GM19351 (cell line): ENCODE data around the gene EEF2K.
A peak's percentile ranks its signal among the peaks of the same experiment; 100 is the strongest.
"Not testable (repeated sequence)": the region's sequence is repeated elsewhere in the genome, so short reads cannot be mapped to it uniquely, and the experiment has no call there.

Experiments
- ATAC-seq: cut with Tn5 transposase; IDR thresholded peaks from one replicate; pipeline ENCODE4 v1.9.1; 2021; ENCODE audit warnings: mild to moderate bottlenecking, moderate library complexity; ENCODE audit not compliant: unreplicated experiment

The EEF2K gene

DNA sequence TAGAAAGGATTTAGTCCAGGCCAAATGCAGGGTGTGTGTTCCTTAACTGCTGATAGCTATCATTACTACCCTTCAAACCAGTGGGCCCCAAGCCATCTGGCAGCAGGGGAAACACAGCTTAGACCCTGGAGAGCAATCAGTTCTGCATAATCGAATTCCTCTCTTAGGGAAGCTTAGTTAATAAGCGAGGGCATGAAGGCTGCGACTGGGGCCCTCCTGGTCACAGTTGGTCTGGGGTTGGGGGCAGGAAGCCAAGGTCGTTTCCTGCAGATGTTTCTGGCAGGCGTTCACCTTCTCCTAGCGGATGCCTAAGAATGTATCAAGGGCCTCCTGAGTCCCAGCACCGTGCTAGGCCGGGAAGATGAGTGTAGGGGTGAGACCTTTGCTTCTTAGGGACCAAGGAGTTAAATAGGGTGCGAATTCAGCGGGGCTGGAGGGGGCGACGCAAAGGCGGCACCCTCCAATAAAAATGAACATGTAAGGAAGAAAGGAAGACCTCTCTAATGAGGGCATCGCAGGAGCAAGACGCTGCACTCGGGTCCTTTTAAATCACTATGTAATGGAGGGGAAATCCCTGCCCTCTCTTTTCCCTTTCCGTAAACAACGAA lies 16.5 kb upstream of the EEF2K start:
- no peak for ATAC-seq

- ATAC-seq = peak; percentile 58
Measured at GRCh38 chr16:22190081-22190775, 15.8 kb upstream of the EEF2K start.

DNA sequence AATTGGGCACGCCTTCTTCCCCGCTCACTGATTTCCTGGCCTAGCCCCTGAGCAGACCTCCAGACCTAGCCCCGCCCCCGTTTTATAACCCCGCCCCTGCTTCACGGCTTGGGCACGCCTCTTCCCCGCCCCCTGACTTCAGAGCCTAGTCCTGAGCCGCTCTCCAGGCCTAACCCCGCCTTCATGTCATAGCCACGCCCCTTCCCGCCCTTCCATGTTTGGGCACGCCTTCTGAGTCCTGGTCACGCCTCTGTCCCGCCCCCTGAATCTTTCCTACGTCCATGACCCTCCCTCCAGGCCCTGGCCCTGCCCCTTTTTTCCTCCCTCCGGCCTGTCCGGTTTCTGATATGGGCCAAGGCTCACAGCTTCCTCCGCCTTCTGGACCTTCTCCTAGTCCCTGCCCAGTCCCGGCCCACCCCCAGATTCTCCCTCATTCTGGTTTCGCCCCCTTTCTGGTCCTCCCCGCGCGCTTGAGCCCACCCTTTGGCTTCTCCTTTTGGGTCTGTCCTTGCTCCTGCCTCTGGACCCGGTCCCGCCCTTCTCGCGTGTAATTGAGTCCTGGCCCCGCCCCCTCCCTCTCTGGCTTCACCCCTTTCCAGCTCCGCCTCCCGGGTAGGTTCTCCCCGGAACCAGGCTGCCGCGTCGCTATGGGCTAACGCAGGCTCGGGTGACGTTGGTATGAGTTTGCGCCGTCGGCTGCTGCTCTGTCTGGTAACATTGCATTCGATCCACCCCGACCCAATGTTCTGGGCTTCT lies 15.1 kb upstream of the EEF2K start:
- ATAC-seq = peak; percentile 38

DNA sequence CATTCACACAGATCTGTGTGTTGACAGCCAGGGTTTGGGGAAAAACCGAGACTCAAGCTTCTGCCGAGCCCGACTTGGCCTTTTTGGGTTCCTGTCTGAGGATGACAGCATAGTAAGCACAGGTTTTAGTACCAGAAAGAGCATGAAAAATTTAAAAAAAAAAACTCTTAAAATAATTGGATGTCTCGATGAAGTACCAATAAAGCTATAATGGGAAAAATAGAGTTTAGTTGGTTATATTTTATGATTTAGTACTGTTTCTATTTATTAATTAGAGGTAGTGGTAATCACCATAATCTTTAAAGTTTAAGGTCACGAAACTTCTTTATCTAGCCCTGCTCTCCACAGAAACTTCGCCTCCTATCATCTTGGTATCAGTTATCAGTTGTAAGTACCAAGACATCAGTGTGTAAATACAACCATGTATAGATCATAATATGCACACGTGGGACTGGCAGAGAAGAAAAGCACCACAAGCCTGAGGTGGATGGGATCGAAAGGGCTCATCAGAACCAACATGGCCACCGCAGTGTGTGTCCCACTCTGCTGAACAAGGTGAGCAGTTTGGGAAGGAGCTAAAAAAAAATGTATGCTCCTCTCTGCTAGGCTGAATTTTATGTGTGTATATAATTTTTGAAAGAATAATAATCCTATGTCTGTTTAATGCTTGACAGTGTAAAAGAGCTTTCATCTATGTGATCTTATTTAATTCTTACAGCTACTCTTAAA lies 14.4 kb upstream of the EEF2K start:
- no peak for ATAC-seq

- peak; percentile 23 for ATAC-seq
Measured at GRCh38 chr16:22192261-22193062, 13.6 kb upstream of the EEF2K start.

- no peak for ATAC-seq
Measured at GRCh38 chr16:22193063-22193411, 13.0 kb upstream of the EEF2K start.

GRCh38 chr16:22194707-22195444 lies 11.2 kb upstream of the EEF2K start:
- ATAC-seq = no peak

DNA sequence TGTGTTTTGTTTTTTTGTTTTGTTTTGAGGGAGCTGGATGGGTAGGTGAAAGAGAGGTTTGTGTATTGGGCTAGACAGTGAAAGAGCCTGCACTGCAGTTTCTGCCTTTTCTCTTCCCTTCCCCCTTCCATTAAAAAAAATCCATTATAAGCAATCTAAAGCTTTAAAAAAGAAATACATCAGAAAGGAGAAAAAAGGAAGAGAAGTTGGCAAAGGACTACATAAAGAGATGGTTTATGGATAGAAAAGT lies 10.7 kb upstream of the EEF2K start:
- no peak for ATAC-seq

- no peak for ATAC-seq
Measured at GRCh38 chr16:22195695-22196558, 10.2 kb upstream of the EEF2K start.

GRCh38 chr16:22196559-22197168 lies 9.4 kb upstream of the EEF2K start:
- ATAC-seq = not testable (repeated sequence)

- ATAC-seq = no peak
Measured at GRCh38 chr16:22198547-22199293, 7.4 kb upstream of the EEF2K start.

GRCh38 chr16:22202261-22202637 lies 3.8 kb upstream of the EEF2K start:
- ATAC-seq = no peak

- no peak for ATAC-seq
Measured at GRCh38 chr16:22203091-22203490, 3.0 kb upstream of the EEF2K start.

DNA sequence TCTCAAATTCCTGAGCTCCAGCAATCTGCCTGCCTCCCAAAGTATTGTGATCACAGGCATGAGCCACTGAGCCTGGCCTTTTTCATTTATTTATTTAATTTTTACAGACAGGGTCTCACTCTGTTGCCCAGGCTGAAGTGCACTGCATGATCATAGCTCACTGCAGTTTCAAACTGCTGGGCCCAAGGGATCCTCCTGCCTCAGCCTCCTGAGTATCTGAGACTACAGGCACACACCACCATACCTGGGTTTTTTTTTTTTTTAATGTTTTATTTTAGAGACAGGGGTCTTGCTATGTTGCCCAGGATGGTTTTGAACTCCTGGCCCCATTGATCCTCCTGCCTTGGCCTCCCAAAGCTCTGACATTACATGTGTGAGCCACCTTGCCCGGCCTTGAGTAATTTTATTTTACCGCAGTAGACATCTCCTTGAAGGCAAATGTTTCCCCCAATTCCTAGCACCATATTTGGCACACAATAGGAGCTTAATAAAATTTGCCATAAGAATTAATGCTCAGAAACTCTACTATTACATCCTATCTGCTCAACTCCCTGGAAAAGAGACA lies 1.9 kb upstream of the EEF2K start:
- ATAC-seq = no peak

- no peak for ATAC-seq
Measured at GRCh38 chr16:22205577-22206012, 483 bp upstream of the EEF2K start.

GRCh38 chr16:22206842-22207714 lies 1.0 kb downstream of the EEF2K start:
- peak; percentile 42 for ATAC-seq
